Sciatic nerve (tissue), 2 donors: ENCODE data around the gene DLG2. TPM values are rescaled to one million over a fixed set of nuclear protein-coding genes. Genes with fewer than 3 reads are reported as not detected.

Experiments
- ATAC-seq: fragments of 200-7000 bp; cut with Tn5 transposase; one replicate; pipeline ENCODE4 v1.9.1; 2020; ENCODE audit warnings: mild to moderate bottlenecking, moderate library complexity
- DNase-seq: peaks from one replicate; pipeline ENCODE4 v3.0.0-alpha.2; 2020; ENCODE audit warnings: low spot score
- intact Hi-C: fragments of 100-400 bp; cut with DNase I; formaldehyde crosslinking; loops from one replicate; pipeline ENCODE4 v1.14.2; 2022
- total RNA-seq: library from RNA; stranded (reverse); fragmentation: NEBNext Ultra II Directional; extraction: Animal tissue kit (Norgen Biotek cat#: 25700); gene quantifications from one replicate; pipeline ENCODE4 v1.2.1, GENCODE V29; 2021
- donor health status: DM: no; HTN: no; CAD: no.
- donor health status: DM: no; HTN: no; CAD: no.

The DLG2 gene
- total RNA-seq, 1 donor from 2014 or later, result 17.3 TPM

GRCh38 chr11:84691830-84692229, 935.3 kb downstream of the DLG2 start:
- intact Hi-C loops, result no loop called here
- no peak for DNase-seq
- no peak for ATAC-seq

GRCh38 chr11:84687433-84687832, 939.7 kb downstream of the DLG2 start:
- ATAC-seq (no peak), DNase-seq (no peak)
- intact Hi-C loops, result no loop called here

GRCh38 chr11:84686716-84687115, 940.4 kb downstream of the DLG2 start:
- intact Hi-C loops, result no loop called here
- no peak for ATAC-seq
- no peak for DNase-seq

- intact Hi-C loops, result no loop called here
These were observed 941.2 kb downstream of the DLG2 start for GRCh38 chr11:84685976-84686375.

GRCh38 chr11:84685149-84685548, 942.0 kb downstream of the DLG2 start:
- no peak for DNase-seq
- intact Hi-C loops, result no loop called here
- ATAC-seq, result no peak

More at GRCh38 chr11:84685976-84686375, 941.2 kb downstream of the DLG2 start:
- DNase-seq (no peak), ATAC-seq (no peak)

- DNase-seq, result no peak
- ATAC-seq, result no peak
These were observed 945.7 kb downstream of the DLG2 start for GRCh38 chr11:84681456-84681855.

GRCh38 chr11:84675396-84676025, 951.6 kb downstream of the DLG2 start:
- intact Hi-C loops, result no loop called here
- ATAC-seq (no peak), DNase-seq (no peak)

More at GRCh38 chr11:84681456-84681855, 945.7 kb downstream of the DLG2 start:
- intact Hi-C loops, result no loop called here

GRCh38 chr11:84673753-84674152, 953.4 kb downstream of the DLG2 start:
- ATAC-seq (no peak), DNase-seq (no peak)
- intact Hi-C loops, result no loop called here

GRCh38 chr11:84671325-84671999, 955.7 kb downstream of the DLG2 start:
- intact Hi-C loops, result no loop called here
- ATAC-seq (no peak), DNase-seq (no peak)

- ATAC-seq, result no peak
- intact Hi-C loops, result no loop called here
- no peak for DNase-seq
These were observed 963.4 kb downstream of the DLG2 start for GRCh38 chr11:84663731-84664130.

GRCh38 chr11:84660257-84660977, 966.7 kb downstream of the DLG2 start:
- DNase-seq (no peak), ATAC-seq (no peak)
- intact Hi-C loops, result no loop called here

- ATAC-seq (no peak), DNase-seq (no peak)
- intact Hi-C loops, result no loop called here
These were observed 971.4 kb downstream of the DLG2 start for GRCh38 chr11:84655712-84656111.

- ATAC-seq, result no peak
- intact Hi-C loops, result no loop called here
- DNase-seq, result no peak
These were observed 978.7 kb downstream of the DLG2 start for GRCh38 chr11:84648471-84648870.

- ATAC-seq (no peak), DNase-seq (no peak)
- intact Hi-C loops, result no loop called here
These were observed 981.0 kb downstream of the DLG2 start for GRCh38 chr11:84645988-84646694.

GRCh38 chr11:84642500-84642899, 984.6 kb downstream of the DLG2 start:
- DNase-seq (no peak), ATAC-seq (no peak)
- intact Hi-C loops, result no loop called here

GRCh38 chr11:84634309-84634708, 992.8 kb downstream of the DLG2 start:
- intact Hi-C loops, result no loop called here
- no peak for DNase-seq
- no peak for ATAC-seq

GRCh38 chr11:84628871-84629620, 998.1 kb downstream of the DLG2 start:
- DNase-seq (no peak), ATAC-seq (no peak)
- intact Hi-C loops, result no loop called here

GRCh38 chr11:84626256-84626655, 1000.9 kb downstream of the DLG2 start:
- no peak for ATAC-seq
- intact Hi-C loops, result no loop called here
- DNase-seq, result no peak

- ATAC-seq, result no peak
- intact Hi-C loops, result no loop called here
- no peak for DNase-seq
These were observed 1014.5 kb downstream of the DLG2 start for GRCh38 chr11:84612645-84613044.
